Right lobe of liver (tissue), 4 donors: Measurements from ENCODE around the gene ZNF576.
A peak's percentile ranks its signal among the peaks of the same experiment; 100 is the strongest.

ENCODE experiments used
- CTCF ChIP-seq, 4 donors: fragments of 200-600 bp in 3 of 4; fragments of 450-650 bp in 1 of 4; IDR thresholded peaks; one replicate each; pipeline versions ENCODE4 v1.5.1 to v1.8.0; 2016 to 2022; ENCODE audit warnings: antibody characterized with exemption in 4 of 4, mild to moderate bottlenecking in 2 of 4
- POLR2A ChIP-seq: fragments of 450-650 bp; IDR thresholded peaks from one replicate; pipeline ENCODE4 v1.6.1; 2017; ENCODE audit warnings: antibody characterized with exemption, mild to moderate bottlenecking
- donor health status: DM: no; HTN: no; CAD: no.
- donor health status: DM: no; HTN: no; CAD: no.
- donor health status: DM: no; HTN: yes; CAD: no.

GRCh38 chr19:43555185-43555770 is 41.1 kb upstream of the ZNF576 start:
- no peak for TF ChIP-seq POLR2A
- TF ChIP-seq CTCF (IDR thresholded peaks at IDR 0.05) = peak; percentile 60 to 76 (median 74)
